ENCODE results near the gene TYRP1.

DNA sequence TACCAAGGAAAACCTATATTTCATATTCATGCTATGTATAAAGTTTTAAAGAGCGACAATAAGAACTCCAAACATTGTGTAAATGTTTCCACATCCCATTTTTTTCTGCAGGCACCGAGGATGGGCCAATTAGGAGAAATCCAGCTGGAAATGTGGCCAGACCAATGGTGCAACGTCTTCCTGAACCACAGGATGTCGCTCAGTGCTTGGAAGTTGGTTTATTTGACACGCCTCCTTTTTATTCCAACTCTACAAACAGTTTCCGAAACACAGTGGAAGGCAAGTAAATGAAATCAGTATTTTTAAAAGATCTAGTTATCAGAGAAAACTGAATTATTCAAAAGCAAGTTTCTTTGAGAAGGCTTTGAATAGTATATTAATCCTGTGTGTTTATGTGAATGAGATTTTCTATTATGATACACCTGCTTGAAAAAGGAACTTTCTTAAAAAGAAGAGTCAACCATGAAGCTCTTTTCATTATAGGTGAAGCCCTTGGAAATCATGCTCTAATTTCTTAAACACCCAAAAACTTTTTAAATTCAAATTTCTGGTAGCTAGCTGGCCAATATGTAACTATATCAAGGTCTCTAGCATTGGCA is 9.1 kb downstream of the TYRP1 start:
- TF ChIP-seq, protein P1, sequence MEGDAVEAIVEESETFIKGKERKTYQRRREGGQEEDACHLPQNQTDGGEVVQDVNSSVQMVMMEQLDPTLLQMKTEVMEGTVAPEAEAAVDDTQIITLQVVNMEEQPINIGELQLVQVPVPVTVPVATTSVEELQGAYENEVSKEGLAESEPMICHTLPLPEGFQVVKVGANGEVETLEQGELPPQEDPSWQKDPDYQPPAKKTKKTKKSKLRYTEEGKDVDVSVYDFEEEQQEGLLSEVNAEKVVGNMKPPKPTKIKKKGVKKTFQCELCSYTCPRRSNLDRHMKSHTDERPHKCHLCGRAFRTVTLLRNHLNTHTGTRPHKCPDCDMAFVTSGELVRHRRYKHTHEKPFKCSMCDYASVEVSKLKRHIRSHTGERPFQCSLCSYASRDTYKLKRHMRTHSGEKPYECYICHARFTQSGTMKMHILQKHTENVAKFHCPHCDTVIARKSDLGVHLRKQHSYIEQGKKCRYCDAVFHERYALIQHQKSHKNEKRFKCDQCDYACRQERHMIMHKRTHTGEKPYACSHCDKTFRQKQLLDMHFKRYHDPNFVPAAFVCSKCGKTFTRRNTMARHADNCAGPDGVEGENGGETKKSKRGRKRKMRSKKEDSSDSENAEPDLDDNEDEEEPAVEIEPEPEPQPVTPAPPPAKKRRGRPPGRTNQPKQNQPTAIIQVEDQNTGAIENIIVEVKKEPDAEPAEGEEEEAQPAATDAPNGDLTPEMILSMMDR (IDR thresholded peaks at IDR 0.05; ENCODE audit: poor library complexity, severe bottlenecking) = peak; percentile 51
- no peak for TF ChIP-seq TAF1 (IDR thresholded peaks at IDR 0.05; ENCODE audit: low read depth)
- no peak for TF ChIP-seq EP300 (conservative IDR thresholded peaks at IDR 0.05; ENCODE audit: poor library complexity, severe bottlenecking)
- no peak for TF ChIP-seq EZH2 (IDR thresholded peaks at IDR 0.05; ENCODE audit: borderline replicate concordance, insufficient read depth, low read length, poor library complexity, severe bottlenecking)
- TF ChIP-seq MXI1 (conservative IDR thresholded peaks at IDR 0.05; ENCODE audit: poor library complexity, severe bottlenecking) = no peak
